Measurements from ENCODE around the gene UCKL1.

- TF ChIP-seq, protein P1, sequence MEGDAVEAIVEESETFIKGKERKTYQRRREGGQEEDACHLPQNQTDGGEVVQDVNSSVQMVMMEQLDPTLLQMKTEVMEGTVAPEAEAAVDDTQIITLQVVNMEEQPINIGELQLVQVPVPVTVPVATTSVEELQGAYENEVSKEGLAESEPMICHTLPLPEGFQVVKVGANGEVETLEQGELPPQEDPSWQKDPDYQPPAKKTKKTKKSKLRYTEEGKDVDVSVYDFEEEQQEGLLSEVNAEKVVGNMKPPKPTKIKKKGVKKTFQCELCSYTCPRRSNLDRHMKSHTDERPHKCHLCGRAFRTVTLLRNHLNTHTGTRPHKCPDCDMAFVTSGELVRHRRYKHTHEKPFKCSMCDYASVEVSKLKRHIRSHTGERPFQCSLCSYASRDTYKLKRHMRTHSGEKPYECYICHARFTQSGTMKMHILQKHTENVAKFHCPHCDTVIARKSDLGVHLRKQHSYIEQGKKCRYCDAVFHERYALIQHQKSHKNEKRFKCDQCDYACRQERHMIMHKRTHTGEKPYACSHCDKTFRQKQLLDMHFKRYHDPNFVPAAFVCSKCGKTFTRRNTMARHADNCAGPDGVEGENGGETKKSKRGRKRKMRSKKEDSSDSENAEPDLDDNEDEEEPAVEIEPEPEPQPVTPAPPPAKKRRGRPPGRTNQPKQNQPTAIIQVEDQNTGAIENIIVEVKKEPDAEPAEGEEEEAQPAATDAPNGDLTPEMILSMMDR (IDR thresholded peaks at IDR 0.05; ENCODE audit: low read depth, low read length), result peak; percentile 93
- no peak for TF ChIP-seq POLR2A (IDR thresholded peaks at IDR 0.05; ENCODE audit: extremely low read depth, insufficient read length)
- TF ChIP-seq, protein P2, sequence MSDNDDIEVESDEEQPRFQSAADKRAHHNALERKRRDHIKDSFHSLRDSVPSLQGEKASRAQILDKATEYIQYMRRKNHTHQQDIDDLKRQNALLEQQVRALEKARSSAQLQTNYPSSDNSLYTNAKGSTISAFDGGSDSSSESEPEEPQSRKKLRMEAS (IDR thresholded peaks at IDR 0.05; ENCODE audit: low read depth, low read length), result peak; percentile 79
These were observed 17.6 kb upstream of the UCKL1 start for GRCh38 chr20:63973636-63974401.

All from NB4 (cell line).